ENCODE results near the gene DIO3. TPM values are rescaled to one million over a fixed set of nuclear protein-coding genes. Genes with fewer than 3 reads are reported as not detected.

Gene DIO3
- total and polyA plus RNA-seq, 2 of the 4 experiments (the other 2 are of a cell fraction): not detected

DNA sequence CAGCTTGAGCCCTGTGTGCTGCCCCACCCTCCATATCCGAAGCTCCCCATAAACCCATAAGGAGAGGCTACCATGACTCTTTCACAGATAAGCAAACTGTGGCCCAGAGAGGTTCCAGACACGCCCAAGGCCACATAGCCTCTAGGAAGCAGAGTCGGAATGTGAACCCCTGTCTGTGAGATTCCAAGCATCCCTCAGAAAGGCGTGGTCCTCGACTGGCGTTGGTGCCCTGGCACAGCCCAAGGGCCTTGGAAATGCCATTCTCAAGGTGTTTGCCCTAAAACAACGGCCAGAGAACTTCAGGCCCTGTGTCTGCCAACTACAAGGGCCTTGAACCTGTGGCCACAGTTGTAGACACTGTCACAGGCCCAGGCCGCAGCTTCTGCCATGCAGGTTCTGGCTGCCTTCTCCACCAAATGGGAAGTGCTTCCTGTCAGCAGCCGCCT is 8.5 kb upstream of the DIO3 start:
- Histone ChIP-seq H3K27ac (ENCODE audit: insufficient read depth, low read length) (no peak overlapping the region), H2AK5ac (ENCODE audit: low read depth, low read length) (no peak overlapping the region), H3K79me1 (ENCODE audit: low read depth in 1 of 2, low read length in 2 of 2) (no peaks in the 10 kb centered on the region), H3K9me1 (ENCODE audit: insufficient read depth, low read length) (no peaks in the 10 kb centered on the region), H2BK120ac (ENCODE audit: low read depth, low read length) (no peak overlapping the region), H4K5ac (ENCODE audit: low read depth, low read length) (no peak overlapping the region), H4K91ac (ENCODE audit: insufficient read depth, low read depth, low read length) (no peak overlapping the region), H3K36me3 (ENCODE audit: control insufficient read depth, insufficient read depth, low read length) (no peaks in the 10 kb centered on the region), H3K4me2 (ENCODE audit: low read depth, low read length) (no peak overlapping the region), H2BK15ac (ENCODE audit: low read depth, low read length) (no peak overlapping the region), H3K9me3 (ENCODE audit: control insufficient read depth, insufficient read depth, low read length) (no peaks in the 10 kb centered on the region), H3K27me3 (ENCODE audit: control insufficient read depth, insufficient read depth, low read length) (peaks cover 7% of the 10 kb centered on the region; the same call in 1 of the 2 replicates), H3K4me3 (ENCODE audit: insufficient read depth, low read depth, low read length) (no peak overlapping the region), H4K8ac (ENCODE audit: low read depth in 2 of 2, low read length in 2 of 2) (no peak overlapping the region), H3K4me1 (ENCODE audit: control insufficient read depth, insufficient read depth, low read length) (no peaks in the 10 kb centered on the region), H2AK9ac (replicated peaks; ENCODE audit: low read depth, low read length, poor library complexity) (no peak overlapping the region), H3K14ac (replicated peaks; ENCODE audit: low read depth, low read length) (no peak overlapping the region), H4K20me1 (ENCODE audit: insufficient read depth, low read length) (no peaks in the 10 kb centered on the region), H3K23ac (ENCODE audit: low read depth, low read length) (no peak overlapping the region), H3K4ac (ENCODE audit: low read depth, low read length) (no peak overlapping the region), H2BK20ac (ENCODE audit: low read depth, low read length) (no peak overlapping the region), H3K18ac (ENCODE audit: low read depth, low read length) (no peak overlapping the region), H2AFZ (replicated peaks; ENCODE audit: low read length, poor library complexity) (no peak overlapping the region), H3K9ac (ENCODE audit: low read depth, low read length) (no peak overlapping the region), H3K56ac (ENCODE audit: extremely low read depth, insufficient read depth, low read length) (no peak overlapping the region), H2BK5ac (ENCODE audit: low read depth, low read length, poor library complexity, severe bottlenecking) (no peak overlapping the region)
- no peak for DNase-seq
- no peak for ATAC-seq (ENCODE audit: low read depth)
- POLR2A ChIA-PET (ENCODE audit: unreplicated experiment): no interaction called here
- dilution Hi-C loops (cut with HindIII; ENCODE audit: low sequenced_read_pairs, unreplicated experiment): no loop called here
- no TSS peak for BruUV-seq (replicated peaks)
- intact Hi-C loops (cut with micrococcal nuclease): no loop called here
- in situ Hi-C loops (cut with MboI; ENCODE audit: low sequenced_read_pairs): no loop called here
- CTCF ChIA-PET: no interaction called here
- TF ChIP-seq NFE2L2 (IDR thresholded peaks at IDR 0.05; ENCODE audit: low read depth, low read length) (no peak), RFX5 (IDR thresholded peaks at IDR 0.05; ENCODE audit: low read depth, low read length) (no peak)
- WGBS, 2 experiments (ENCODE audit: extremely low coverage in 2 of 2, insufficient read length in 1 of 2): 55% methylated on average over 8 of the region's 9 CpGs; no CpG with 5 or more reads in 1 of the 2 experiments

Data from IMR-90 (cell line).